AG09319 (cell line): Measurements from ENCODE around the gene IL16.

Experiments used
- DNase-seq: peaks from one replicate; pipeline ENCODE4 v3.0.0-alpha.2; 2010; ENCODE audit warnings: low read depth; ENCODE audit errors: extremely low read depth
- CTCF ChIP-seq: IDR thresholded peaks from 2 replicates; pipeline ENCODE4 v1.5.1; 2011; ENCODE audit warnings: low read depth, mild to moderate bottlenecking, inconsistent platforms, low read length, moderate library complexity

The IL16 gene

DNA sequence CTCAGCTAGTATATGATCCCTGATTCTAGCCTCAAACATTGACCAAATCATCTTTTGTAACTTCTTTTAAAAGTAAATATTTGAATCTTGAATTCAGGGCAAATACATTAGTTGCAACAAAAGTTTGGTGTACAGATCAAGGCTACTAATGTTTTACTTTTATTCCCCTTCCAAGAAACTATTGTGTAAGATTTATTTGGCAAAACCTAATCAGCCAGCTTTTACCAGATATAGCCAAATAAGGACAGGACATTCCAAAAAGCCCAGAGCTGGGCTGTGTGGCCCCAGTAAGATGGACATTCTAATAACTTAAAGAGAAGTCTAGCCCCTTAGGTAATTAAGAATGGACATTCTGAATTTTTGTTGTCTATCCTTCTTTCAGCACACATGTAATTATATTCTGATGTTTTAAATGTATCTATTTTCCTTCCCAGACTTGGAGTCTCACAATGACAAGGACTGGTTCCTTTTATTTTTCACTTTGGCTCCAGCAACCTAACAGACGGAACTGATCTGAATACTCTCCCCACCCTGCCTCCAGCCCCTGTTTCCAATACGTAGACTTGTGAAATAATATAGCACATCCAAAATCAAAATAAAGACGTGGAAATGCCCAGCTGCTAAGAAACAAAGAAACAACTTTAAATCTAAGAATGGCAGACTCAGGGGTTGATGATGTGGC lies 79.2 kb downstream of the IL16 start:
- TF ChIP-seq CTCF, result no peak
- DNase-seq, result peak; percentile 29

DNA sequence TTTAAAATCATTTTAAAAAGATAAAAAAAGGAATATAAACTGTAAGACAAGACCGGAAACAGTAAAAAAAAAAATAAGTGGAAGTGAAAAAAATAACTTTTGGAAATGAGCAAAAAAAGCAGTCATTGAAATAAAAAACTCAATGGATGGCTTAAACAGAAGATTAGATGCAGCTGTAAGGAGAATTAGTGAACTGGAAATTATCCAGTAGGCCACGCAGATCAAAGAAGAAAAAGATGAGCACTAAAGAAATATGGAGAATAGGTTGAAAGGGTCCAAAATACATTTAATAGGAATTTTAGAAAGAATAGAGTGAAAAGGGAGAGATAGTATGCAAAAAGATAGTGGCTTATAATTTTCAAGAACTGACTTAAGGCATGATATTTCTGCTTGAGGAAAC lies 80.3 kb downstream of the IL16 start:
- no peak for DNase-seq
- no peak for TF ChIP-seq CTCF

- TF ChIP-seq CTCF, result no peak
- no peak for DNase-seq
These were observed 81.2 kb downstream of the IL16 start for GRCh38 chr15:81277851-81278250.

- TF ChIP-seq CTCF, result no peak
- DNase-seq, result no peak
These were observed 81.8 kb downstream of the IL16 start for GRCh38 chr15:81278306-81279029.

DNA sequence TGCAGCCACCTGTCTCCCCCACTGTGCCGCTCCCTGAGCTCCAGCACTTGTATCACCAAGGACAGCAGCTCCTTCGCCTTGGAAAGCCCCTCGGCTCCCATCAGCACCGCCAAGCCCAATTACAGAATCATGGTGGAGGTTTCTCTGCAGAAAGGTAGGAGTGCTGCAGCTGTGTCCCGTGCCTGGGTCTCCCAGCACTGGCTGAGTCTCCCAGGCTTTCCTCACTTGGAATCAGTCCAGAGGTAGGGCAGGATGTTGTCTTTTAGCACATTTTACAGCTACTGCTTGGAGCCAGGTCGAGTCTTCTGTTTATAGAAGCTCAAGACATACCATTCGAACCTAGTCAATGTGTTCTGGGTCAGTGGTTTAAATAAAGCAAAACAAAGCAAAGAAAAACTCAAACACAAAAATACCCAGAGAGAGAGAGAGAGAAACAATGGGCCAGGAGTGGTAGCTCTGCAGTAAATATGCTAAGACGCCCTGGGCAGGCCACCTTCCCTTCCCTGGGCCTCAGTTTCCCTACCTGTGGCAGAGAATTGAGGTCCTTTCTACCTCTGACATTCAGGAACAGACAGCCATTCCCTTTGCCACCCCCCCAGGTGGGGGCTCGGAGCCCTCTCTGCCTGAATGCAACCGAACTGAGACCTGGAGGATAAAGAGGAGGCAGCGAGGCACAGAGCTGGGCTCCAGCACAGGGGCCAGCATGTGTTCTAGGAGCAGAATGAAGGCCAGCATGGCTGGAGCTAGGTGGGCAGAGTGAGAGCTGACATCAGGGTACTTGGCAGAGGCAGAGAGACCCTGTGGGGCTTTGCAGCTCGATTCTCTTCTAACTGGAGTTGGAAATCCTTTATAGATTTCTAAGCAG lies 83.2 kb downstream of the IL16 start:
- no peak for TF ChIP-seq CTCF

DNA sequence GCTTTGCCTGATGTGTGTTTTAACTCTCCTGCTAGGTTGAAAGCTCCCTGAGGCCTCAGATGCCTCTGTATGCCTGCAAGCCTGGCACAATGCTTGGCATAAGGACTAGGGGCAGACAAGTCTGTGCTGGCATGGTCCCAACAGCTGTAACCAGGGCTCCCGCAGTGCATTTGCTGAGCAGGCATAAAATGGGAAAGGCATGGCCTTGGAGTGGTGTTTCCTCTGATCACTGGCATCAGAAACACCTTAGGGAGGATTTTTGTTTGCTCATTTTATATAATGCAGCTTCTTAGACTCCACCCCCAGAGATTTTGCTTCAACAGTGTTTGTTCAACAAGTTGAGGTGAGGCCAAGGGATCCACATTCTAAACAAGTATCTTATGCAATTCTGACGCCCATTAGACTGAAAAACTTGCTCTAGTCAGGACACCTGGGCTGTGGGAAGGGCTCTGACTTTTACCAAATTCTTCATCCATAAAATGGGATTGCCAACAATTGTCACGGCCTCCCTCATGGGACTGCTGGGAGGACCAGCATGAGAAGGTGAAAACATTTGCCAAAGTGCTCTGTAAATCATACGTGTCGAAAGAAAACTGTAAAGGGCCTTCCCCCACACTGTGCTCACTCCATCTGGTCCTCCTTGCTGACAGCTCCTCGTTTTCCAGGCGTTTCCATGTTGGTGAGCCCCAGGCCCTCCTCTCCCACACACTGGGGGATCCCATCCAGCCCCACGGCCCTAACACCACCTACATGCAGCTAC lies 84.2 kb downstream of the IL16 start:
- no peak for DNase-seq
- no peak for TF ChIP-seq CTCF

More for the DNA sequence above, 83.2 kb downstream of the IL16 start:
- DNase-seq, result no peak
